ENCODE measurements around the gene CELF4.

Gene CELF4

GRCh38 chr18:37412333-37412732, 153.3 kb downstream of the CELF4 start:
- no peak for DNase-seq (ENCODE audit: low read depth)

- no peak for DNase-seq (ENCODE audit: low read depth)
Observed at GRCh38 chr18:37409878-37410277, 155.7 kb downstream of the CELF4 start.

- no peak for DNase-seq (ENCODE audit: low read depth)
Observed at GRCh38 chr18:37408676-37409265, 156.8 kb downstream of the CELF4 start.

- no peak for DNase-seq (ENCODE audit: low read depth)
Observed at GRCh38 chr18:37407571-37407970, 158.0 kb downstream of the CELF4 start.

- DNase-seq (ENCODE audit: low read depth) = no peak
Observed at GRCh38 chr18:37405772-37406171, 159.8 kb downstream of the CELF4 start.

GRCh38 chr18:37405229-37405628, 160.4 kb downstream of the CELF4 start:
- DNase-seq (ENCODE audit: low read depth) = no peak

- no peak for DNase-seq (ENCODE audit: low read depth)
Observed at GRCh38 chr18:37403788-37404187, 161.8 kb downstream of the CELF4 start.

- DNase-seq (ENCODE audit: low read depth) = no peak
Observed at GRCh38 chr18:37403100-37403781, 162.4 kb downstream of the CELF4 start.

- DNase-seq (ENCODE audit: low read depth) = no peak
Observed at GRCh38 chr18:37402735-37403099, 162.9 kb downstream of the CELF4 start.

GRCh38 chr18:37400802-37401201, 164.8 kb downstream of the CELF4 start:
- no peak for DNase-seq (ENCODE audit: low read depth)

- no peak for DNase-seq (ENCODE audit: low read depth)
Observed at GRCh38 chr18:37398248-37398920, 167.2 kb downstream of the CELF4 start.

- DNase-seq (ENCODE audit: low read depth) = no peak
Observed at GRCh38 chr18:37397814-37398213, 167.8 kb downstream of the CELF4 start.

- DNase-seq (ENCODE audit: low read depth) = no peak
Observed at GRCh38 chr18:37396971-37397720, 168.5 kb downstream of the CELF4 start.

- no peak for DNase-seq (ENCODE audit: low read depth)
Observed at GRCh38 chr18:37395631-37396030, 170.0 kb downstream of the CELF4 start.

- no peak for DNase-seq (ENCODE audit: low read depth)
Observed at GRCh38 chr18:37395138-37395537, 170.5 kb downstream of the CELF4 start.

- no peak for DNase-seq (ENCODE audit: low read depth)
Observed at GRCh38 chr18:37394610-37394965, 171.0 kb downstream of the CELF4 start.

- no peak for DNase-seq (ENCODE audit: low read depth)
Observed at GRCh38 chr18:37393945-37394609, 171.5 kb downstream of the CELF4 start.

GRCh38 chr18:37393221-37393827, 172.3 kb downstream of the CELF4 start:
- DNase-seq (ENCODE audit: low read depth) = no peak

GRCh38 chr18:37392648-37393047, 172.9 kb downstream of the CELF4 start:
- no peak for DNase-seq (ENCODE audit: low read depth)

- DNase-seq (ENCODE audit: low read depth) = no peak
Observed at GRCh38 chr18:37391698-37392548, 173.7 kb downstream of the CELF4 start.

- no peak for DNase-seq (ENCODE audit: low read depth)
Observed at GRCh38 chr18:37391156-37391555, 174.4 kb downstream of the CELF4 start.
